ENCODE data around the gene KIRREL3.

DNA sequence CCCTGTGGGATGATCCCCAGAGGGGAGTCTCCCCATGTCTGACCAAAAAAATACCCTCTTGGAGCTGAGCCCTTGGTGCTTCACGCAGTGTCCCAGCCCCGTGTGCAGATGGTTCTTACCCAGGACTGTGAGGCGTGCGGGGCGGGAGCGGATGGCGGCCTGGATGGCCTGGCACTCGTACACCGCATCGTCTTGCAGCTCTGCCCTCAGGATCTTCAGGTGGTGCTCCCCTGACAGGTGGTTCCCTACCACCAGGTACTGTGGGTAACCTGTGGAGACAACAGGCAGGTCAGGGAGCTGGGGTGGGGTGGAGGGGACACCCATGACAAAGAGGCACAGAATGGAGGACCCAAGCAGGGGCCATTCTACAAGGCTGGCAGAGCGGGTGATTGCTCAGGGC is 479.4 kb downstream of the KIRREL3 start:
- TF ChIP-seq POLR2A (IDR thresholded peaks at IDR 0.05): no peak
- TF ChIP-seq, protein P1, sequence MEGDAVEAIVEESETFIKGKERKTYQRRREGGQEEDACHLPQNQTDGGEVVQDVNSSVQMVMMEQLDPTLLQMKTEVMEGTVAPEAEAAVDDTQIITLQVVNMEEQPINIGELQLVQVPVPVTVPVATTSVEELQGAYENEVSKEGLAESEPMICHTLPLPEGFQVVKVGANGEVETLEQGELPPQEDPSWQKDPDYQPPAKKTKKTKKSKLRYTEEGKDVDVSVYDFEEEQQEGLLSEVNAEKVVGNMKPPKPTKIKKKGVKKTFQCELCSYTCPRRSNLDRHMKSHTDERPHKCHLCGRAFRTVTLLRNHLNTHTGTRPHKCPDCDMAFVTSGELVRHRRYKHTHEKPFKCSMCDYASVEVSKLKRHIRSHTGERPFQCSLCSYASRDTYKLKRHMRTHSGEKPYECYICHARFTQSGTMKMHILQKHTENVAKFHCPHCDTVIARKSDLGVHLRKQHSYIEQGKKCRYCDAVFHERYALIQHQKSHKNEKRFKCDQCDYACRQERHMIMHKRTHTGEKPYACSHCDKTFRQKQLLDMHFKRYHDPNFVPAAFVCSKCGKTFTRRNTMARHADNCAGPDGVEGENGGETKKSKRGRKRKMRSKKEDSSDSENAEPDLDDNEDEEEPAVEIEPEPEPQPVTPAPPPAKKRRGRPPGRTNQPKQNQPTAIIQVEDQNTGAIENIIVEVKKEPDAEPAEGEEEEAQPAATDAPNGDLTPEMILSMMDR (IDR thresholded peaks at IDR 0.05): no peak

Measured in esophagus squamous epithelium (tissue), 4 donors.